Measurements from ENCODE around the gene ATP8B4. TPM values are rescaled to one million over a fixed set of nuclear protein-coding genes. Genes with fewer than 3 reads are reported as not detected.
A peak's percentile ranks its signal among the peaks of the same experiment; 100 is the strongest.

The ATP8B4 gene
- total and polyA plus RNA-seq, 2 donors (not counting 1 experiment from before 2014, with no cell fraction given) = 3.5 to 19.5 TPM

GRCh38 chr15:50012790-50013189, 106.2 kb downstream of the ATP8B4 start:
- Histone ChIP-seq H3K9me3 (ENCODE audit: control insufficient read depth, insufficient read depth, low read depth, low read length) (no peaks in the 10 kb centered on the region), H3K79me2 (ENCODE audit: control insufficient read depth, insufficient read depth, low read length) (no peaks in the 10 kb centered on the region), H3K9ac (ENCODE audit: insufficient read depth, low read length) (no peak overlapping the region), H3K4me3 (replicated peaks in 1 of 4; ENCODE audit: control extremely low read depth in 1 of 4, insufficient read depth in 1 of 4, low read depth in 3 of 4, low read length in 4 of 4) (no peak overlapping the region), H3K4me1 (ENCODE audit: control insufficient read depth, extremely low read depth, insufficient read depth, low read length) (no peaks in the 10 kb centered on the region), H3K4me2 (ENCODE audit: extremely low read depth, insufficient read depth, low read length) (no peak overlapping the region), H3K27ac (ENCODE audit: insufficient read depth, low read length) (no peak overlapping the region), H4K20me1 (ENCODE audit: control insufficient read depth, extremely low read depth, insufficient read depth, low read length) (no peaks in the 10 kb centered on the region), H3K36me3 (ENCODE audit: control insufficient read depth, insufficient read depth, low read length) (no peaks in the 10 kb centered on the region), H2AFZ (ENCODE audit: low read length) (no peak overlapping the region), H3K27me3 (ENCODE audit: control insufficient read depth, insufficient read depth, low read length) (no peaks in the 10 kb centered on the region)
- no peak for TF ChIP-seq EZH2 (IDR thresholded peaks at IDR 0.05; ENCODE audit: low read length, missing control alignments)
- TF ChIP-seq, protein P1, sequence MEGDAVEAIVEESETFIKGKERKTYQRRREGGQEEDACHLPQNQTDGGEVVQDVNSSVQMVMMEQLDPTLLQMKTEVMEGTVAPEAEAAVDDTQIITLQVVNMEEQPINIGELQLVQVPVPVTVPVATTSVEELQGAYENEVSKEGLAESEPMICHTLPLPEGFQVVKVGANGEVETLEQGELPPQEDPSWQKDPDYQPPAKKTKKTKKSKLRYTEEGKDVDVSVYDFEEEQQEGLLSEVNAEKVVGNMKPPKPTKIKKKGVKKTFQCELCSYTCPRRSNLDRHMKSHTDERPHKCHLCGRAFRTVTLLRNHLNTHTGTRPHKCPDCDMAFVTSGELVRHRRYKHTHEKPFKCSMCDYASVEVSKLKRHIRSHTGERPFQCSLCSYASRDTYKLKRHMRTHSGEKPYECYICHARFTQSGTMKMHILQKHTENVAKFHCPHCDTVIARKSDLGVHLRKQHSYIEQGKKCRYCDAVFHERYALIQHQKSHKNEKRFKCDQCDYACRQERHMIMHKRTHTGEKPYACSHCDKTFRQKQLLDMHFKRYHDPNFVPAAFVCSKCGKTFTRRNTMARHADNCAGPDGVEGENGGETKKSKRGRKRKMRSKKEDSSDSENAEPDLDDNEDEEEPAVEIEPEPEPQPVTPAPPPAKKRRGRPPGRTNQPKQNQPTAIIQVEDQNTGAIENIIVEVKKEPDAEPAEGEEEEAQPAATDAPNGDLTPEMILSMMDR (conservative IDR thresholded peaks at IDR 0.05 in 1 of 2, IDR thresholded peaks at IDR 0.05 in 1 of 2; ENCODE audit: low read depth in 1 of 2, low read length in 2 of 2) = no peak
- no peak for DNase-seq (ENCODE audit: low read depth in 2 of 2)

- Histone ChIP-seq H3K4me3 (replicated peaks in 1 of 4; ENCODE audit: control extremely low read depth in 1 of 4, insufficient read depth in 1 of 4, low read depth in 3 of 4, low read length in 4 of 4) (no peak overlapping the region), H2AFZ (ENCODE audit: low read length) (no peak overlapping the region), H3K27me3 (ENCODE audit: control insufficient read depth, insufficient read depth, low read length) (no peaks in the 10 kb centered on the region), H3K79me2 (ENCODE audit: control insufficient read depth, insufficient read depth, low read length) (no peaks in the 10 kb centered on the region), H3K36me3 (ENCODE audit: control insufficient read depth, insufficient read depth, low read length) (no peaks in the 10 kb centered on the region), H3K9ac (ENCODE audit: insufficient read depth, low read length) (no peak overlapping the region), H3K4me1 (ENCODE audit: control insufficient read depth, extremely low read depth, insufficient read depth, low read length) (no peaks in the 10 kb centered on the region), H4K20me1 (ENCODE audit: control insufficient read depth, extremely low read depth, insufficient read depth, low read length) (no peaks in the 10 kb centered on the region), H3K4me2 (ENCODE audit: extremely low read depth, insufficient read depth, low read length) (no peak overlapping the region), H3K27ac (ENCODE audit: insufficient read depth, low read length) (no peak overlapping the region), H3K9me3 (ENCODE audit: control insufficient read depth, insufficient read depth, low read depth, low read length) (no peaks in the 10 kb centered on the region)
- TF ChIP-seq, protein P1 (conservative IDR thresholded peaks at IDR 0.05 in 1 of 2, IDR thresholded peaks at IDR 0.05 in 1 of 2; ENCODE audit: low read depth in 1 of 2, low read length in 2 of 2) = no peak
- no peak for TF ChIP-seq EZH2 (IDR thresholded peaks at IDR 0.05; ENCODE audit: low read length, missing control alignments)
- no peak for DNase-seq (ENCODE audit: low read depth in 2 of 2)
These were observed 109.4 kb downstream of the ATP8B4 start for GRCh38 chr15:50009634-50010033.

DNA sequence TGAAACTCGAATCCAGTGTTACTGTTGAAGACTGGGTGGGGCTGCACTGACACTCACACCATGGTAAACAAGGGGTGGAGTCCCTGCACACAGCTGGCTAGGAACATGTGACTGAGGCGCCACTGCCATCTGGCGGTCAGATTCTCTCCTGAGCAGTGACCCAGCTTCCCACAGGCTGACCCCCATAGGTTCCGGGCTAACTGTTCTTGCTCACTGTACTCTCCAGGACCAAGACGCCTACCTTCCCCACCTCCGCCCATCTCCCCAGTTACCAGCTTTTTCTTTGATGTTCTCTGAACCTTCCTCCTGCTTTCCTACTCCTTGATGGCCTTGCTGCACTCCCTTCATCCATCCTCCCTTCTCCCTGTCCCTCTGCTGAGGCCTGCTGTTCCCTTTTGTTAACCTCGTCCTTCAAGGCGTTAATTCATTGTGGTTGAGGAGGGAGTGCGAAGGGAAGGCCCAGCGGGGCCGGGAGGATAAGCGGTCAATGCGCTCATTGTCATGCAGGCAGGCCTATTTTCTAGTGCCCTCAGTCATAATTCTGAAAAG, 115.2 kb downstream of the ATP8B4 start:
- no peaks in the 10 kb centered on the region for H3K27me3 ChIP-seq (ENCODE audit: control insufficient read depth, insufficient read depth, low read length)
- H3K9me3 ChIP-seq (ENCODE audit: control insufficient read depth, insufficient read depth, low read depth, low read length) = no peaks in the 10 kb centered on the region
- H4K20me1 ChIP-seq (ENCODE audit: control insufficient read depth, extremely low read depth, insufficient read depth, low read length) = no peaks in the 10 kb centered on the region
- no peaks in the 10 kb centered on the region for H3K4me1 ChIP-seq (ENCODE audit: control insufficient read depth, extremely low read depth, insufficient read depth, low read length)
- H3K27ac ChIP-seq (ENCODE audit: insufficient read depth, low read length) = peak overlapping the region; percentile 11
- no peak overlapping the region for H3K9ac ChIP-seq (ENCODE audit: insufficient read depth, low read length)
- DNase-seq (ENCODE audit: low read depth in 2 of 2) = peak; percentile 74 to 95
- H3K36me3 ChIP-seq (ENCODE audit: control insufficient read depth, insufficient read depth, low read length) = no peaks in the 10 kb centered on the region
- TF ChIP-seq, protein P1 (conservative IDR thresholded peaks at IDR 0.05 in 1 of 2, IDR thresholded peaks at IDR 0.05 in 1 of 2; ENCODE audit: low read depth in 1 of 2, low read length in 2 of 2) = peak; percentile 71 to 82
- TF ChIP-seq EZH2 (IDR thresholded peaks at IDR 0.05; ENCODE audit: low read length, missing control alignments) = no peak
- H3K4me2 ChIP-seq (ENCODE audit: extremely low read depth, insufficient read depth, low read length) = peak overlapping the region; percentile 15
- H3K79me2 ChIP-seq (ENCODE audit: control insufficient read depth, insufficient read depth, low read length) = no peaks in the 10 kb centered on the region
- H3K4me3 ChIP-seq (replicated peaks in 1 of 4; ENCODE audit: control extremely low read depth in 1 of 4, insufficient read depth in 1 of 4, low read depth in 3 of 4, low read length in 4 of 4) = no peak overlapping the region
- H2AFZ ChIP-seq (ENCODE audit: low read length) = peak overlapping the region; percentile 1
